Anterior cingulate cortex (tissue), 58 donors: ENCODE data around the gene GLYR1.
A peak's percentile ranks its signal among the peaks of the same experiment; 100 is the strongest.

Experiments
- DNase-seq, 58 donors: peaks; one replicate each; lab custom pipeline; 2025; lab: John Stamatoyannopoulos, UW

Gene GLYR1

DNA sequence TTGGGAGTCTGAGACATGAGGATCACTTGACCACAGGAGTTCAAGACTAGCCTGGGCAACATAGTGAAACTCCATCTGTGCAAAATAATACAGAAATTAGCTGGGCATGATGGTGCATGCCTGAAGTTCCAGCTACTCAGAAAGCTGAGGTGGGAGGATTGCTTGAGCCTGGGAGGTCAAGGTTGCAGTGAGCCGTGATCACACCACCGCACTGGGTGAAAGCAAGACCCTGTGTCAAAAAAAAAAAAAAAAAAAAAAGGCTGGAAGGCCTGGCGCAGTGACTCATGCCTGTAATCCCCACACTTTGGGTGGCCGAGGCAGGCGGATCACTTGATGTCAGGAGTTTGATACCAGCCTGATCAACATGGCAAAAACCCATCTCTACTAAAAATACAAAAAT, 8.3 kb upstream of the GLYR1 start:
- DNase-seq, result no peak

- DNase-seq, result no peak
These were observed 5.3 kb upstream of the GLYR1 start for GRCh38 chr16:4852221-4852872.

DNA sequence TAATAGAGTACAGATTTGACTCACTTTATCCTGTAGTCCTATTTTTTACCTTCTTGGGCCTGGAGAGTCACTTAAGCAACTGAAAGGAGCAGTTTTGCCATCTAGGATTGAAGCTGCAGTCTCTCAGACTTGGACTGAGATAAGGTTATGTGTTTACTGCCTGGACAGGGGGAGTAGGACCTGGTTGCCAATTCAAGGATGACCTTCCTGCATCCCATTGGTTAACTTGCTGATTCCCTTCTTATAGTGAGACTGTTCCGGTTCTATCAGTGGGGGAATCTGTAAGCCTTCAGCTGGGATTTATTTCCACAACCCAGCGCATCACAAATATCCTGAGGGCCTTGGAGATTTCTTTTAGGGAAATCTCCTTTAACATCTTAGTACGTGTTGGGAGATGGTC, 3.1 kb upstream of the GLYR1 start:
- DNase-seq, result no peak

DNA sequence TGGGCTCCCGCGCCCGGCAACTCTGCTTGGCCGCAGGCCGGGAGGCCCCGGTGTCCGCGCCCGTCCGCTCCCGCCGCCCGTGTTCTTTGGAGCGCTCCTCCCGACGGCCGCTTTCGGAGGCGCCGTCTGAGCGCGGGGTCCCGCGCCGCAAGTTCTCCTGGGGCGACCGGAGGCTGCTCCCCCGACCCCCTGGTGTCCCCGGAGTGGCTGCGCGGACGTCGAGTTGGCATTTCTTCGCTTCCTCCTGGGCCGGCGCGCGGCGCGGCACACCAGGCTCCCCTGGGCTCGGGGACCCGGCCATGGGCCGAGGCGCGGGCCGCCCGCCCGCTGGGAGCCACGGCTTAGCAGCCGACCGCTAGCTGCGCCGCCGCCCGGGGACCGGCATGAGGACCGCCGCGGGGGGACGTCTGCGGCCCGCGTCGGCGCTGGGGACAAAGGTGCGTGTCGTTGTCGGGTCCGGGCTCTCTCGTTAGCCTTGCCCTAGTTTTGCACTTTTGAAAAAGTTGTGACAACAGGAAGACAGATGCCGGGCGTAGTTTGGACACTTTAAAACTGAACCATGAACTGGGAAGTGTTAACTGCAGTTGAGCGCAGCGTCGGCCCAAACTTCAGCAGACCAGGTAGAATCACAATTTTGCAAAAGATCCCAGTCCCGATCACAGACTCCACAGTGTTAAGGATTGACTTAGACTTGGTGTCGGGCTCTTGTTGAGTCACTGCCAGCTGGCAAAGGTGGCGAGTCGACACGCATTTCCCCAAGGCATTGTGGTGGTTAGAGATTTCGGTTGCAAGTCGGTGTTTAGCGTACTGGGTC, 893 bp upstream of the GLYR1 start:
- DNase-seq, result peak in 11 of 58 donors; percentile 3 to 48 (median 16)

- DNase-seq, result peak in 44 of 58 donors; percentile 13 to 70 (median 46)
These were observed 586 bp downstream of the GLYR1 start for GRCh38 chr16:4846503-4846900.

DNA sequence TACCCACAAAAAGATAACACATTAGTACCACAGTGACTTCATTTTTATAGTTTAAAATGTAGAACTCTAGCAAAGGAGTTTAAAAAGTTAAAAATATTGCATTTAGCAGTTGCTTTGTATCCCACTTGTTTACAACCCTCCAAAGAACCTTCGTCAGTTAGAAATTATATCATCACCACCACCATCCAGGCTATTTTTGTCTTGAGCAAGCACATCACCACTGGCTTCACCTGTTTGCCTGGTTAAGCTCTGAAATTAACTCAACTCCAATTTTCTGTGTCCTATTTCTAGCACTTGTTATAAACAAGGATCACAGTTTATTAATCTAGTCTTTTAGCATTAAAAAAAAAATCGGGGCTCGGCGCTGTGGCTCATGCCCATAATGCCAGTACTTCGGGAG, 6.1 kb downstream of the GLYR1 start:
- DNase-seq, result no peak

GRCh38 chr16:4839942-4840341, 7.1 kb downstream of the GLYR1 start:
- DNase-seq, result no peak

- no peak for DNase-seq
These were observed 9.2 kb downstream of the GLYR1 start for GRCh38 chr16:4837733-4838501.

DNA sequence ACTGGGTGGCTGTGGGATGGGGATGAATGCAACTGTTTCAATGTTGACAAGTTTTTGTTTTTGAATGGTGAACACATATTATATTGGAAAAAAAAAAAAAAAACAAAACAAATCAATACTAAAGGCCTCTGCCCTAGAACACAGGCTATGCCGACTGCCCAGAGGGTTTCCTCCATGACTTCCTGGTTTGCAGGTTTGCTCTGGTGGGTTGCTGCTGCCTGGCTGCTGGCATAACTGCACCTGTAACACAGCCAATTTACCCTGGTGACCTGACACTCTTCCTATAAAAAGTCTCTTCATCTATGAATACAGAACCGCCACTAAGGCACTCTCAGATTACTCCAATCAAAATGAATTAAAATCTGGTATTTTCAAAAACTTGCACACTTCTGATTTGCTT, 10.4 kb downstream of the GLYR1 start:
- DNase-seq, result no peak

DNA sequence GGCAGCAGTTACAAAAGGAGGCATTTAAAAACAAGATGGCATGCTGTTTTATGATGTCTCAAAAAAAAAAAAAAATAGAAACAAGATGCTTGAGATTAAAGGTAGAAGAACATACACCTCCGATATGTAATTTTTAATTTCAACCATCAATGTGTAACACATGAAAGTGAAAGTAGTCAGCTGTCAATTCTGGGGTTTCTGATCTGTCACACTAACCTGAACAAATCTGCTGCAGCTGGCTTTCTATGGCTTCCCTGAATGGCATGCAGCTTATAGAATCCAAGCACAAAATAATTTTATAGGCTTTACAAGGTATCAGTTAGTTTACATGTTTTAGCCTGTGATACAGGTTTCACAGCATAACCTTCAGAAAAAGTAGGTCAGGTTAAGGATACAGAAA, 13.5 kb downstream of the GLYR1 start:
- DNase-seq, result no peak

GRCh38 chr16:4832698-4833343, 14.3 kb downstream of the GLYR1 start:
- no peak for DNase-seq

- no peak for DNase-seq
These were observed 15.5 kb downstream of the GLYR1 start for GRCh38 chr16:4831616-4832015.

DNA sequence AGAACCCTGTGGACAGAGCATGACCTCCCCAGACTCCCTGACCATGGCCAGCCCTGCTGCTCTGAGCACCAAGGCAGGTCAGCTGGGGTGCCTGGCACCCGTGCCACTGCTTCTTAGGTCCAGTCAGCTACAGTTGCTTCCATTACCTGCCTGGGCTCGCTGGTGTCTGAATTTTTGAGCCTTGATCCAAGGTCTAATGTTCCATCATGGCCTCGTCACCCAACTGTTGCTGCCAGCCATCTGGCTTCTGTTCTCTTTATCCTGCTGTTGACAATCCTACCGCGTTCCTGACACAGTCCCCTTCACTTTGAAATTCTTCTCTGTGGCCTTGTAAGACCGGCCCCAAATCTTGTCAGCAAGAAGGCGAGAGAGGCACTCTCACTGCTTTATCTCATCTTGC, 16.7 kb downstream of the GLYR1 start:
- DNase-seq, result no peak

- no peak for DNase-seq
These were observed 18.3 kb downstream of the GLYR1 start for GRCh38 chr16:4828567-4829321.

- no peak for DNase-seq
These were observed 20.1 kb downstream of the GLYR1 start for GRCh38 chr16:4826980-4827379.

DNA sequence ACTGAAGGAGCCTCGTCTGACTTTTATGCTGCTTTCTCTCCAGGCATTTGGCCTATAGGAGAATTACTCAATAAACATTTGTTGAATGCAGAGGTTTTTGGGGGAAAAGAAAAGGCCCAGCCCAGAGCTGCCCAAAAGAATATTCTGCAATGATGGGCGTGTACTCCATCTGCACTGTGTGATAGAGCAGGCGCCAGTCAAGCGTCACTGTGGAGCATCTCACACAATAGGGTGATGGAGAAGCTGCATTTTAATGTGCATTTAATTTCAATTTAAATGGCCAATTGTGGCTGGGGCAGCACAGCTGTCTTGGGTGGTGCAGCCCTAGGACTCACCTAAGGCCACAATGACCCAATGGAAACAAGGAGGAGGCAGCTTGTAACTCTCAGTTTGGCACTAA, 20.6 kb downstream of the GLYR1 start:
- DNase-seq, result no peak

GRCh38 chr16:4825196-4825595, 21.9 kb downstream of the GLYR1 start:
- DNase-seq, result no peak

DNA sequence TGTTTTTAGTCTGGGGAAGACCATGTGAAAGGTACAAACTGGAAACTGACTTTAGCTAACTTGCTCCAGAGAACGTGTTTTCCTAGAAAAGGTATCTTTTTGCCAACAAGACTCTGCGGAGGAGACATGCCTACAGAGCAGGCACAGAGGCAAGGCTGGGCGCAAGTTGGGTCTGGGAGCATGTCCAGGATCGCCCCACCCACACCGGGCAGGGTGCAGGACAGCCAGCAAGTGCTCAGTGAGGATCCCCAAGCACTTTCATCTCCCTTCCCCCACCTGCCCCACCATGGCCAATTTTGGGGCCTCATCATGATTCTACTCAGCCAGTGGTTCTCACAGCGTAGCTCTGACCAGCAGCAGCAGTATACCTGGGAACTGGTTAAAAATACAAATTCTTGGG, 26.4 kb downstream of the GLYR1 start:
- no peak for DNase-seq

DNA sequence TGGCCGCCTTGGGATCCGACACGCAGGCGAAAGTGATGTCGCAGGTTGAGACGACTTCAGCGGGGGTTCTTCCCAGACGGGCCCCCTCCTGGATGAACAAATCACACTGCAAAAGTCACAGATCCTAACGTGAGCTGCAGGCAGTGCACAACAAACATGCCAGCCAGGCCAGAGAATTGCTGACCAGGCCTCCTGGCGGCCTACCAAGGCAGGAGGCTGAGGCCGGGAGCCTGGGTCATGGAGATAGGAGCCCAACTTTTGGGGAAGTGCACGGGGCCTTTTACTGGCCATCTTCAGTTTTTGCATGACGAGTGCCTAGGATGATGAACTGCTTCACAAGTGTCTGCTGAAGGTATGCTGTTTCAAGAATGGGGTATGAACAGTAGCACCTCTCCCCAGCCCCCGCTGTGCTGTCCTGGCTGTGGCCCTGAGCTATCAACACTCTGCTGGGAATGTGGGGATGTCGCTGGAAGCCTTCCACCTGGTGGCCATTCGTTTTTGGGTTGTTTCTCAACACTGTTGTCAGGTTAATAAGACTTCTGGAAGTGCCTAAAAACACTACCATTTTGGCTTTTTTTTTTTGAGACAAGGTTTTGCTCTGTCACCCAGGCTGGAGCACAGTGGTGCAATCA, 32.4 kb downstream of the GLYR1 start:
- no peak for DNase-seq

- no peak for DNase-seq
These were observed 33.0 kb downstream of the GLYR1 start for GRCh38 chr16:4814046-4814445.
